T-helper 1 cell treated with Interleukin-12 subunit alpha and Interleukin-12 subunit beta and Interleukin-4 antibody, amounts not matched to agents 30 ng/mL and 1 ng/mL, for 36 hours (primary cell): Measurements from ENCODE around the gene ANKRD60. TPM values are rescaled to one million over a fixed set of nuclear protein-coding genes. Genes with fewer than 3 reads are reported as not detected.

ENCODE experiments used
- intact Hi-C: fragments of 100-400 bp; cut with micrococcal nuclease; formaldehyde crosslinking; loops from one replicate; pipeline ENCODE4 v1.15.1; 2024
- total RNA-seq: library from RNA; stranded (reverse); gene quantifications from 2 replicates; pipeline ENCODE4 v1.2.3, GENCODE V29; 2022

The ANKRD60 gene
- total RNA-seq, 1 donor from 2014 or later, result not detected

- intact Hi-C loops, result no loop called here
Measured at GRCh38 chr20:58167759-58168158, 60.7 kb downstream of the ANKRD60 start.

Other genes with a start within 250 kb of the ANKRD60 start
- 18.2 and 19.9 TPM in 2 replicates for gene RAB22A, start 81.1 kb upstream of the ANKRD60 start, total RNA-seq
- 31.9 and 32.4 TPM in 2 replicates for gene VAPB, start 160.6 kb upstream of the ANKRD60 start, total RNA-seq